HG02938 (cell line): ENCODE results near the gene GLYATL1.

Experiments used
- ATAC-seq: cut with Tn5 transposase; IDR thresholded peaks from one replicate; pipeline ENCODE4 v1.9.1; 2021; ENCODE audit warnings: mild to moderate bottlenecking, moderate library complexity; ENCODE audit not compliant: unreplicated experiment

The GLYATL1 gene

DNA sequence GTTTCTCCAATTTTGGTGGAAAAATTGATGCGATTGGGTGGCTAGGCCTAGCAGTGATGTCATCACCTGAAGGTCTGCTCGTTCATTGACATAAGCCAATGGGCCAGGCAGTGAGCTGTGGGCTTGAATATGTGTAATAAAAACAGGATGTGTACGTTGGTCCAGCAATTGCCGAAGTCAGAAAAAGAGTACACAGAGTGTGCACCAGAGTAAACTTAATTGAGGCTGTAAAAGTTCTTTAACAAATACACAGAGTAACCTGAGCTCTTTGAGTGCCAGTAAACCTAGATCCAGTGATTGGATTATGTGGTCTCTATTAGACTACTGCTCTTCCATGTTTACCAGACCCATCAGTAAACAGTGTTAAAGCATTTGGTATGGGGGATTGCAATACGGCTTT, 13.0 kb upstream of the GLYATL1 start:
- no peak for ATAC-seq

- ATAC-seq, result no peak
Observed at GRCh38 chr11:58926695-58927094, 12.6 kb upstream of the GLYATL1 start.

DNA sequence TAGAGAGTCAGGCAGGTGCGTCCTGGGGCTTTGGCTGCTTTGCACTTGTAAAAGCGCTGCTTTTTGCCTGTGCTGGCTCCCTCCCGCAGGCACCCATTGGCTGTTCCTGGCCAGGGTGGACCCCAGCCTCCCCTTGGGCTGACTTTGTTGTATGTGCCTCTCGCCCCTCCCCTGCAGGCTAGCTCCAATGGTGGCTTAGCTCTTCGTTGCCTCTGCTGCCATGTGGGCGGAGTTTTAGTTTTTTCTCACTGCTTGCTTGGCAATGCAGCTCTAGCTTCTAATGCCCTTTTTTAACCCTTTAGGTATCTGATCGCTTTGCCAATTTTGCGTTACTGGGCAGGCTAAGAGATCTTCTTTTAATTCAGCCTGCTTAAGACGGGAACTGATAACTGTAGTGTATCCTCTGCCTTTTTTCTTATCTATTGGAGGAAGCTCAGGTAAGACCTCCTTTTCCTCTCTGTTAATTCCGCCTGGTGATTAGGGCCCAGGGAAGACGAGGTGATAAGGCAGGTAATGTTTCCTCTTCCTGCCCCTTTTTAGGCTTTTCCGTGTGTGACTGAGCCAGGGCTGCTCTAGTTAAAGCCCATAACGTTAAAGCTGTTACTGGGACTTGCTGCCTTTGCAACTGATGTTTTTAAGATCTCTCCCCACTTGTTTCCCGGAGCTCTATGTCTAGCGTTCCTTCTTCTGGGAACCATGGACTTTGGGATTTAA, 11.7 kb upstream of the GLYATL1 start:
- no peak for ATAC-seq

DNA sequence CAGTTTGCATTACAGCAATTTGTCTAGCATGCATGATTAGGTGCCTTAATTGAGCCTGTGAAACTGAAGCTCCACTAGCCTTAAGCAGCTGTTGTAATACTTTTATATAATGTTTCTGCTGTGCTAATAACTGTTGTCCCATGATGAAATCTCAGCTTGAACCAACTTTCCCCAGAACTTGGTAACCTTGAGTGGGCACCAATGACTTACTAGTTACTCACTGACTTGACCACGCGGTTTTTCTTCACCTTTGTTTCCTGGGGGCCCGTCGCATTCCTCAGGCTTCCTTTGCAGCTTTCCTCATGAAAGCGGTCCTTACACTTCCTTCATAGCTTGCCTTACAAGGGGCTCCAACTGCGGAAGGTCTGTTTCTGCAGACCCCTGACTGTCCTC, 11.2 kb upstream of the GLYATL1 start:
- ATAC-seq, result no peak

GRCh38 chr11:58928691-58929090, 10.6 kb upstream of the GLYATL1 start:
- no peak for ATAC-seq

DNA sequence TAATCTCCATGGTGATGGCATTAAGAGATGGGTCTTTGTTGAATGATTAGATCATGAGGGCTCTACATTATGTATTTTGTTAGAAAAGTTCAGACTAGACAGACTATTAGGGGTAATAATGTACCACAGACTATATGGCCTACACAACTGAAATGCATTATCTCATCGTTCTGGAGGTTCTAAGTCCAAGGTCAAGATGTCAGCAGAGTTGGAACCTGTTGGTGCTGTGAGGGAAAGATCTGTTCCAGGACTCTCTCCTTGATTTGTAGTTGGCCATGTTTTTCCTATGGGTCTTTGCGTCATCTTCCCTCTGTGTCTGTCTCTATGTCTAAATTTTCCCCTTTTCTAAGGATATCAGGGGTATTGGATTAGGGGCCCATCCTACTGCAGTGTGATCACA, 8.4 kb upstream of the GLYATL1 start:
- ATAC-seq, result no peak

- ATAC-seq, result no peak
Observed at GRCh38 chr11:58933661-58934060, 5.6 kb upstream of the GLYATL1 start.

DNA sequence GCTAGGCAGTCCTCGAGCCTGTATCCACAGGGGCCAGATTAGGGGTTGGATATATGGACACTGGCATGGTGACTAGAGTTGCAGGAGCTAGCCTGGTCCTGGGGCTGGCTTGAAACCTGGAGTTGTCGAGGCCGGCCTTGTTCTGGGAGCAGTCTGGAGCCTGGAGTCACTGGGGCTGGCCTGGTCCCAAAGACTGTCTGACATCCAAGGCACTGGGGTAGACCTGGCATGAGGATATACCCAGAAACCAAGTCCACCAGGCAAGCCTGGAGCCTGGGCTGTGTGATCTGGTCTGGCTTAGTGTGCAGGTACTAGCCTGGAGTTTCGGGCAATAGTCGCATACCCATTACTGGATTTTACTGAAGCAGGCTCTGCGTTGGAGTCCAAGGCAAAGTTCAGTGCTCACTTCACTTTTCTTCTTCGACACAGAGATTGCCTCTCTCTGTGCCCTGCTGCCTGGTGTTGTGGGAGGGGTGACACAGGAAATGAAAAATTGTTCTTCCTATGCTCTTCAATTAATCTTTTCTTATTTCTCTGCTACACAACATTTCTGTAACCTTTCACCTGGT, 4.3 kb upstream of the GLYATL1 start:
- ATAC-seq, result no peak

GRCh38 chr11:58938398-58938797, 890 bp upstream of the GLYATL1 start:
- no peak for ATAC-seq

GRCh38 chr11:58940028-58940427, 740 bp downstream of the GLYATL1 start:
- ATAC-seq, result no peak

DNA sequence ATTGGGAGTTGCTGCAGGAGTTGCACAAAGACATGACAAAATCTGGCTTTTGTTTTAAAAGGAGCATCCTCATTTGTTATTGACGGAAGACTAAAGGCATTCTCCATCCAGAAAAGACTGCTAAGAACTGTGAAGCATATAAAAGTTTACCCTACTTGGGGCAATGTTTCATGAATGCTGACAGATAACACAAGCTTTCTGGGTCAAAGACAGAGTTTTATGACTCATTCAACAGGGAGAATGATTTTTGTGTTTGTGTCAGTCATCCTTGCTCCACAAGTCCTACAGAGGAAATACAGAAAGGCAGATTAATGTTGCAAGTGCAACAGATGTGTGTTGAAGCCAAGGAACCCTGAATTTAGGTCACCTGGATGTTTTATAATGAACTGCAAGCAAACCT, 2.5 kb downstream of the GLYATL1 start:
- no peak for ATAC-seq

DNA sequence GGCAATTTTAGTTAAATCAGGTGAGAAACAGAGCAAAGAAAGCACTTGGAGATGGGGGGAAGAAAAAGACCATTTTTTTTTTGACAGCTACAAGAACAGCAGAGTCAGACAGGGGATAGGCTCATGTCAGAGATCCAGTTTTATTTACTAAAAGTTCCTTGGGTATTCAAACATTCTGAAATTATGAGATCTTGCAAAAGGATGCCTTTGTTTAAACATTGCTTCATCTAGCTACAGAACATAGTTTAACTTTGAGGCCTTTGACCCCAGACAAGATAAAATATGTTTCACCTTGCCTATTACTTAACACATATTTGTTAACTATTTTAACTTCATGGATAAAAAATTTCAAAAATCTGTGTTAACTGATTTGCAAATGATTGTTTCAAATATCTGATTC, 6.4 kb downstream of the GLYATL1 start:
- ATAC-seq, result no peak

GRCh38 chr11:58949184-58949583, 9.9 kb downstream of the GLYATL1 start:
- no peak for ATAC-seq

DNA sequence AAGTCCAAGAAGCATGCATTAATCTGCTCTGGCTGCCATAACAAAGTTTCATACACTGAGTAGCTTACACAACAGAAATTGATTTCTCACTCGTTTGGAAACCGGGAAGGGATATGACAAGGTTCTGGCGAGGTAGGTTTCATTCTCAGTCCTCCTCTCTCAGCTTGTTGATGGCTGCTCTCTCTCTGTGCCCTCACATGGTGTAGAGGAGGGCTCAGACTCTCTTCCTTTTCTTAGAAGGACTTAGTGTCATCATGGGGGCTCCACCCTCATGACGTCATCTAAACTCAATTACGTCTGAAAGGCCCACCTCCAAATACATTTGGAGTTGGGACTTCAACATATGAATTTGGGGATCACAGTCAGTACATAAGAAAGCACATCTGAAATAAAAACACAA, 18.6 kb downstream of the GLYATL1 start:
- ATAC-seq, result no peak

- ATAC-seq, result no peak
Observed at GRCh38 chr11:58958500-58958899, 19.2 kb downstream of the GLYATL1 start.

GRCh38 chr11:58963551-58964104, 24.3 kb downstream of the GLYATL1 start:
- ATAC-seq, result no peak

- ATAC-seq, result no peak
Observed at GRCh38 chr11:58965246-58965985, 26.1 kb downstream of the GLYATL1 start.

DNA sequence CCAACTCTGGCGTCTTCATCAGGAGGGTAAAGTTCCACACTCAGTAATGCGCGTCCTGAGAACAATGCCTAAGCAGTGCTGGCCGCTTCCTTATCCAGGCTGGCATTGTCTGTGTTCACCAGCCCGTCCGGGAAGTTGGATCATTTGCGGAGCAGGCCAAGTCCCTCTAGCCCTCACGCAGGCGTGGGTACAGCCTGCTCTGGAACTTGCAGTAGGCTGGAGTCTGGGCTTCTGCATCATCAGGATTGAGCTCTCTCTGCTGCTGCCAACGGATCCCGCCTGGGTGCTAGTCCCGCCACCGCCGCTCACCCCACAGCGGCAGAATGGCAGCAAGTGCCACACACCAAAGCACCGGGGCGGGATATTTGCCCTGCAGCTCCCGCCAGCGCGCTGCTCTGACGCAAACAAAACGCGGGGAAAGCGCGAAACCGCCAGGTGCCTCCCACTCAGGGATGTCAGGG, 29.0 kb downstream of the GLYATL1 start:
- no peak for ATAC-seq

DNA sequence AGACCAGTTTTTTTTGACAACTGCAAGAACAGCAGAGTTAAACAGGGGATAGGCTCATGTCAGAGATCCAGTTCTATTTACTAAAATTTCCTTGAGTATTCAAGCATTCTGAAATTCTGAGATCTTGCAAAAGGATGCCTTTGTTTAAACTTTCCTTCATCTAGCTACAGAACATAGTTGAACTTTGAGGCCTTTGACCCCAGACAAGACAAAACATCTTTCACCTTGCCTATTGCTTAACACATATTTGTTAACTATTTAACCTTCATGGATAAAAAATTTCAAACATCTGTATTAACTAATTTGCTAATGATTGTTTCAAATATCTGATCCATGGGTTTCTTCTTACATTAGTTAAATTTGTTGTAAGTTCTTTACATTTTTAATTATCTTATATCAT, 38.2 kb downstream of the GLYATL1 start:
- no peak for ATAC-seq

DNA sequence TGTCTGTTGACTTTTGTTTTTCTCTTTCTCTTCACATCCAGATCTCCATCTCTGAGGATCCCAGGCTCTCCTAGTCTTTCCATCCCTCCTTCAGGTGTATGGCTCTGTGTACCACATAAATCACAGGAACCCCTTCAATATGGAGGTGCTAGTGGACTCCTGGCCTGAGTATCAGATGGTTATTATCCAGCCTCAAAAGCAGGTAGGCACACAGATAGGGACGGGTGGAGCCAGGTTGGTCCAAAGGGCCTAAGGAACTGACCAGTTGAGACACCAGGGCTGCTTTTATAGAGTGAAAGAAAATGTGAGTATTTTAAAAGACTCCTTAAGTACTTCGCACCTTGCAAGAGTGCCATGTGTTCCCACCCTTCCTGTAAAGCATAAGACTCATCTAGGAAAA, 39.9 kb downstream of the GLYATL1 start:
- ATAC-seq, result no peak

GRCh38 chr11:58980159-58980843, 41.0 kb downstream of the GLYATL1 start:
- ATAC-seq, result no peak
